Smooth muscle cell (in vitro differentiated cells): Measurements from ENCODE around the gene RRBP1. TPM values are rescaled to one million over a fixed set of nuclear protein-coding genes. Genes with fewer than 3 reads are reported as not detected.

Source experiments
- DNase-seq: peaks from one replicate; lab custom pipeline; 2025; ENCODE audit not compliant: unreplicated experiment; lab: John Stamatoyannopoulos, UW
- H2AFZ ChIP-seq: fragments of 200-600 bp; sonication (generic); 2 replicates; pipeline ENCODE4 v1.6.0; 2016; ENCODE audit warnings: antibody characterized with exemption, low read depth, mild to moderate bottlenecking
- H3F3A ChIP-seq: fragments of 200-600 bp; sonication (generic); 2 replicates; pipeline ENCODE4 v1.6.0; 2017; ENCODE audit warnings: antibody characterized with exemption, low read depth
- H3K27ac ChIP-seq: fragments of 200-600 bp; sonication (generic); 2 replicates; pipeline ENCODE4 v1.5.1; 2016; ENCODE audit warnings: low read depth, mild to moderate bottlenecking
- H3K27me3 ChIP-seq: fragments of 200-600 bp; sonication (generic); 2 replicates; pipeline ENCODE4 v1.6.1; 2016; ENCODE audit warnings: low read depth, mild to moderate bottlenecking
- H3K36me3 ChIP-seq: fragments of 200-600 bp; sonication (generic); 2 replicates; pipeline ENCODE4 v1.5.1; 2016; ENCODE audit warnings: low read depth
- H3K4me1 ChIP-seq: fragments of 200-600 bp; sonication (generic); 2 replicates; pipeline ENCODE4 v1.5.1; 2016; ENCODE audit warnings: low read depth
- H3K4me2 ChIP-seq: fragments of 200-600 bp; sonication (generic); 2 replicates; pipeline ENCODE4 v1.6.0; 2016; ENCODE audit warnings: mild to moderate bottlenecking
- H3K4me3 ChIP-seq: fragments of 200-600 bp; sonication (generic); 2 replicates; pipeline ENCODE4 v1.5.1; 2016; ENCODE audit warnings: mild to moderate bottlenecking
- H3K79me2 ChIP-seq: fragments of 200-600 bp; sonication (generic); 2 replicates; pipeline ENCODE4 v1.6.0; 2016; ENCODE audit warnings: low read depth, mild to moderate bottlenecking
- H3K9ac ChIP-seq: fragments of 200-600 bp; sonication (generic); 2 replicates; pipeline ENCODE4 v1.6.0; 2016; ENCODE audit warnings: low read depth
- H3K9me3 ChIP-seq: fragments of 200-600 bp; sonication (generic); replicated peaks from 2 replicates; pipeline ENCODE4 v1.5.1; 2016; ENCODE audit warnings: low read depth
- H4K20me1 ChIP-seq: fragments of 200-600 bp; sonication (generic); 2 replicates; pipeline ENCODE4 v1.6.0; 2016; ENCODE audit warnings: low read depth
- WGBS: methylation state at CpG from one replicate; pipeline ENCODE4 v1.1.7; 2016; ENCODE audit warnings: low lambda C conversion rate; 5-methylcytosine and 5-hydroxymethylcytosine counted together
- polyA plus RNA-seq: library from polyadenylated mRNA; unstranded; fragments of >200 nt; fragmentation: Nextera tagmentation; extraction: Ambion mirVana; gene quantifications from 2 replicates; pipeline ENCODE4 v1.2.1, GENCODE V29; 2016
- total RNA-seq: library from RNA; depleted of rRNA; stranded (reverse); fragments of >200 nt; gene quantifications from 2 replicates; pipeline ENCODE4 v1.2.3, GENCODE V29; 2014
- TF ChIP-seq, protein P1 (sequence below): fragments of 200-600 bp; sonication (generic); IDR thresholded peaks from 2 replicates; pipeline ENCODE4 v1.5.1; 2017; ENCODE audit warnings: borderline replicate concordance, mild to moderate bottlenecking, antibody characterized with exemption; ENCODE audit not compliant: insufficient read depth, poor library complexity, severe bottlenecking

Gene RRBP1
- total and polyA plus RNA-seq, 2 experiments from 2014 or later = 142 to 226 TPM

DNA sequence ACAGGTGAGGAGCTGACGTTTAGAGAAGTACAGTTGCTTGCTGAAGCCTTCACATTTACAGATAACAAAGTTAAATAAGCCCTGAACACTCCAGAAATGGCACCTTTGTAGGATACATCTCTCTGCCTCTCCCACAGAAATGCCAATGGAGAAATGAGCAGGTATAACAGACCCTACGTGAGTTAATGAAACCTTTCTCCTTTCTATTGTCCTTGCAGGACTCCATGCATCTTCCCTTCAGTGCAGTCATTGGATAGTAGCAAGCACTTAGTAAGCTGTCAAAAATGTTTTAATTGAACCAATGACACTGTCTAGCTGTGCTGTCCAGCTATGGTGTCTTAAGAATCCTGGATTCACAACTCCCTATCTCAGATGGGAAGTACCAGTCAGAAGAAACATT is 8.1 kb upstream of the RRBP1 start:
- Histone ChIP-seq H3K9ac (no peak overlapping the region), H3K4me2 (no peak overlapping the region), H3F3A (no peaks in the 10 kb centered on the region), H3K79me2 (no peaks in the 10 kb centered on the region), H3K36me3 (no peaks in the 10 kb centered on the region), H3K9me3 (no peaks in the 10 kb centered on the region), H3K27me3 (no peaks in the 10 kb centered on the region), H3K27ac (no peak overlapping the region), H3K4me3 (no peak overlapping the region), H2AFZ (no peak overlapping the region), H3K4me1 (no peaks in the 10 kb centered on the region), H4K20me1 (no peaks in the 10 kb centered on the region)
- 83% methylated on average over 2 of the region's 2 CpGs for WGBS
- DNase-seq = no peak
- TF ChIP-seq, protein P1, sequence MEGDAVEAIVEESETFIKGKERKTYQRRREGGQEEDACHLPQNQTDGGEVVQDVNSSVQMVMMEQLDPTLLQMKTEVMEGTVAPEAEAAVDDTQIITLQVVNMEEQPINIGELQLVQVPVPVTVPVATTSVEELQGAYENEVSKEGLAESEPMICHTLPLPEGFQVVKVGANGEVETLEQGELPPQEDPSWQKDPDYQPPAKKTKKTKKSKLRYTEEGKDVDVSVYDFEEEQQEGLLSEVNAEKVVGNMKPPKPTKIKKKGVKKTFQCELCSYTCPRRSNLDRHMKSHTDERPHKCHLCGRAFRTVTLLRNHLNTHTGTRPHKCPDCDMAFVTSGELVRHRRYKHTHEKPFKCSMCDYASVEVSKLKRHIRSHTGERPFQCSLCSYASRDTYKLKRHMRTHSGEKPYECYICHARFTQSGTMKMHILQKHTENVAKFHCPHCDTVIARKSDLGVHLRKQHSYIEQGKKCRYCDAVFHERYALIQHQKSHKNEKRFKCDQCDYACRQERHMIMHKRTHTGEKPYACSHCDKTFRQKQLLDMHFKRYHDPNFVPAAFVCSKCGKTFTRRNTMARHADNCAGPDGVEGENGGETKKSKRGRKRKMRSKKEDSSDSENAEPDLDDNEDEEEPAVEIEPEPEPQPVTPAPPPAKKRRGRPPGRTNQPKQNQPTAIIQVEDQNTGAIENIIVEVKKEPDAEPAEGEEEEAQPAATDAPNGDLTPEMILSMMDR = no peak

DNA sequence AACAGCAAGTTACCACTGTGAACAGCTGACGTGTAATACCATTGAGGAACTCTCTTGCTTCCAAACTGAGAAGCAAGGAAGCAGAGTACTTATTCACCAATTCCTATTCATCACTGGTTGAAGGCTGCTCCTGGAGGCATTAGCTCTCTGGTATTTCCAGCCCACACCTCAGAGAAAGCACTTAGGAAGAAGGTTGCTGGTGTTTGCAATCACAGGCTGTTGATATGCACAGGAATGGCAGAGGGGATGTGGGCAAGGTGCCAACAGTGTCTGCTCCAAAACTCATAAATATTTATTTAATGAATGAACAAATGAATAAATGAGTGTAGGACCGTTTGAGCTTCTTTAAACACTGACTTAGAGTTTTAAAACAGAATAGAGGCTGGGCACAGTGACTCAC is 6.9 kb upstream of the RRBP1 start:
- H3K4me3 ChIP-seq = no peak overlapping the region
- H3K27ac ChIP-seq = no peak overlapping the region
- no peak overlapping the region for H3K4me2 ChIP-seq
- H3K27me3 ChIP-seq = no peaks in the 10 kb centered on the region
- no peak overlapping the region for H2AFZ ChIP-seq
- no peak for DNase-seq
- no peak overlapping the region for H3K9ac ChIP-seq
- no peaks in the 10 kb centered on the region for H3K36me3 ChIP-seq
- TF ChIP-seq, protein P1 = no peak
- H4K20me1 ChIP-seq = no peaks in the 10 kb centered on the region
- H3F3A ChIP-seq = no peaks in the 10 kb centered on the region
- H3K9me3 ChIP-seq = no peaks in the 10 kb centered on the region
- WGBS = 59% methylated on average over 2 of the region's 2 CpGs
- no peaks in the 10 kb centered on the region for H3K4me1 ChIP-seq
- no peaks in the 10 kb centered on the region for H3K79me2 ChIP-seq

DNA sequence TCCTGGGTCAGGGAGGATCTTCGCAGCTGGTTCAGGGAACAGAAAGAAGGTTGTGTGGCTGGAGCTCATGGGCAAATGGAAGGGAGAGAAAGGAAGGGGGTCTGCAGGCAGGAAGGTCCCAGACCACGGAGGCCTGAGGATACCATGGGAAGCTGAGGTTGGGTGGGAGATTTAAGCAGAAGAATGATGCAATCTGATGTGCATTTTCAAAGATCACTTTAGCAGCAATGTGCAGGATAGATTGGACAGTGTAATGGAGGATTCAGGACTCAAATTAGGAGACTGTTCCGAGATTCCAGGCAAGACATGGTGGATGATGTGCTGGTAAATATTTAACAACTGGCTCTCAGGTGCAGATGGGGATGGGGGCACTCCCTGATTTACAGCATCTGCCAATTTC is 5.8 kb upstream of the RRBP1 start:
- Histone ChIP-seq H3K4me1 (peaks cover 2% of the 10 kb centered on the region), H3K4me2 (no peak overlapping the region), H3K27ac (no peak overlapping the region), H3K9ac (no peak overlapping the region), H3K27me3 (no peaks in the 10 kb centered on the region), H3K9me3 (no peaks in the 10 kb centered on the region), H3K4me3 (no peak overlapping the region), H4K20me1 (no peaks in the 10 kb centered on the region), H3K36me3 (no peaks in the 10 kb centered on the region), H2AFZ (no peak overlapping the region), H3F3A (no peaks in the 10 kb centered on the region), H3K79me2 (no peaks in the 10 kb centered on the region)
- 71% methylated on average over 3 of the region's 3 CpGs for WGBS
- TF ChIP-seq, protein P1 = no peak
- DNase-seq = no peak

DNA sequence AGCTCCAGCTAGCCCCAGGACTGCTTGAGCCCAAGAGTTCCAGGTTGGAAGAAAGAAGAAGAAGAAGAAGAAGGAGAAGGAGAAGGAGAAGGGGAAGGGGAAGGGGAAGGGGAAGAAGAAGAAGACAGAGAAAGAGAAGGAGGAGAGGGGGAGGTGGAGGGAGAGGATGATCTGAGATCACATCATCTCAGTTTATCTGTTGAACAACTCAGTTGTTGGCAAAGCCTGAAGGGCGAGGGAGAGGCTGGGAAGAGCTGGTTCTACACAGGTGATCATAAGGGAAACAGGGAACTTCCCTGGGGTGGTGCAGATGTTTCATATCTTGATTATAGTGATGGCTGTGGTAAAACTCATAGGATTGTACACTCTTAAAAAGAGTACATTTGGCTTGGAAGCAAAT is 3.1 kb upstream of the RRBP1 start:
- Histone ChIP-seq H3K9me3 (no peaks in the 10 kb centered on the region), H3K36me3 (no peaks in the 10 kb centered on the region), H3K4me2 (no peak overlapping the region), H3K4me1 (peaks cover 4% of the 10 kb centered on the region), H4K20me1 (peaks cover 9% of the 10 kb centered on the region), H3K9ac (no peak overlapping the region), H3K27ac (no peak overlapping the region), H3K79me2 (peaks cover 11% of the 10 kb centered on the region), H3K27me3 (no peaks in the 10 kb centered on the region), H3F3A (no peaks in the 10 kb centered on the region), H3K4me3 (no peak overlapping the region), H2AFZ (no peak overlapping the region)
- DNase-seq = no peak
- WGBS = 82% methylated on average over 1 of the region's 1 CpG
- TF ChIP-seq, protein P1 = no peak
